Choroid plexus epithelial cell (primary cell): ENCODE data around the gene PTBP1.

Experiments
- DNase-seq: peaks from one replicate; pipeline ENCODE4 v3.0.0-alpha.2; 2010; ENCODE audit warnings: low read depth
- H3K4me3 ChIP-seq: 2 replicates; pipeline ENCODE4 v1.5.1; 2011; ENCODE audit warnings: low read depth, mild to moderate bottlenecking, control low read depth, low read length, moderate library complexity
- CTCF ChIP-seq: conservative IDR thresholded peaks from 2 replicates; pipeline ENCODE4 v1.5.1; 2011; ENCODE audit warnings: low read depth, mild to moderate bottlenecking, control low read depth, inconsistent platforms, low read length, moderate library complexity

PTBP1 gene

GRCh38 chr19:796692-797527, at the start of gene PTBP1:
PTBP1 (plus strand) TSS chr19:797452; CDS start chr19:797498, 46 bp downstream.
- TF ChIP-seq CTCF = peak; percentile 7
- DNase-seq = peak; percentile 100
- H3K4me3 ChIP-seq = peak within 1 kb of the TSS; percentile 84

- H3K4me3 ChIP-seq = no peak overlapping the region
- TF ChIP-seq CTCF = no peak
- DNase-seq = no peak
Measured at GRCh38 chr19:748274-748598, 49.0 kb upstream of the PTBP1 start.

GRCh38 chr19:749811-750210, 47.4 kb upstream of the PTBP1 start:
- H3K4me3 ChIP-seq = no peak overlapping the region
- DNase-seq = no peak
- TF ChIP-seq CTCF = no peak

- no peak for DNase-seq
- no peak within 1 kb of the TSS for H3K4me3 ChIP-seq
- no peak for TF ChIP-seq CTCF
Measured at GRCh38 chr19:750640-751423, 46.4 kb upstream of the PTBP1 start, which contains the start of gene MISP. MISP (plus strand) TSS chr19:751112; CDS start chr19:756947, 5,835 bp downstream.

- no peak for TF ChIP-seq CTCF
- peak; percentile 77 for DNase-seq
- no peak overlapping the region for H3K4me3 ChIP-seq
Measured at GRCh38 chr19:751501-752341, 45.5 kb upstream of the PTBP1 start.

- DNase-seq = peak; percentile 91
Measured at GRCh38 chr19:752652-753517, 44.4 kb upstream of the PTBP1 start.

More at GRCh38 chr19:752652-753517, 44.4 kb upstream of the PTBP1 start:
- TF ChIP-seq CTCF = no peak
- H3K4me3 ChIP-seq = peak overlapping the region; percentile 11
